B cell (primary cell): ENCODE data around the gene TAS2R14. TPM values are rescaled to one million over a fixed set of nuclear protein-coding genes. Genes with fewer than 3 reads are reported as not detected.

ENCODE experiments used
- ATAC-seq: fragments of 200-7000 bp; cut with Tn5 transposase; one replicate; pipeline ENCODE4 v1.10.0; 2021; ENCODE audit warnings: low read depth, mild to moderate bottlenecking, moderate number of reproducible peaks, moderate library complexity
- CTCF ChIA-PET: fragments of 350-600 bp; sonication (Branson Sonifier 250); formaldehyde crosslinking; loops from one replicate; lab custom pipeline; 2021; ENCODE audit warnings: antibody characterized with exemption, inconsistent platforms; lab: Charles Lee
- POLR2A ChIA-PET: fragments of 350-600 bp; sonication (Branson Sonifier 250); formaldehyde crosslinking; loops from one replicate; lab custom pipeline; 2021; ENCODE audit warnings: antibody characterized with exemption; lab: Charles Lee
- DNase-seq: peaks from one replicate; pipeline ENCODE4 v3.0.0; 2013
- H2AFZ ChIP-seq: 2 replicates; pipeline ENCODE4 v1.6.1; 2012; ENCODE audit warnings: mild to moderate bottlenecking, low read depth, low read length; ENCODE audit not compliant: insufficient read depth, poor library complexity, severe bottlenecking
- H3K27ac ChIP-seq, 2 donors: 1 replicate in 1 of 2; 2 replicates in 1 of 2; pipeline ENCODE4 v1.5.1; 2012 to 2013; ENCODE audit warnings: low read length in 2 of 2, mild to moderate bottlenecking in 2 of 2, moderate library complexity in 1 of 2
- H3K27me3 ChIP-seq, 4 experiments: fragments of 200-600 bp in 1 of 4; sonication (generic) in 1 of 4; replicated peaks in 1 of 4; 1 replicate in 2 of 4; 2 replicates in 2 of 4; pipeline versions ENCODE4 v1.6.1 to v1.7.0; 2013 to 2016; ENCODE audit warnings: low read length in 3 of 4, mild to moderate bottlenecking in 2 of 4, mixed read lengths in 1 of 4, moderate library complexity in 1 of 4; ENCODE audit not compliant: insufficient read depth in 4 of 4, control insufficient read depth in 3 of 4; ENCODE audit errors: control extremely low read depth in 1 of 4
- H3K36me3 ChIP-seq, 2 experiments: replicated peaks in 1 of 2; 1 replicate in 1 of 2; 2 replicates in 1 of 2; pipeline versions ENCODE4 v1.6.1 to v1.7.1; 2013; ENCODE audit warnings: low read length in 1 of 2; ENCODE audit not compliant: insufficient read depth in 2 of 2, control insufficient read depth in 1 of 2; ENCODE audit errors: control extremely low read depth in 1 of 2, extremely low read depth in 1 of 2
- H3K4me1 ChIP-seq, 2 donors: fragments of 200-600 bp in 1 of 2; sonication (generic) in 1 of 2; 1 replicate in 1 of 2; 2 replicates in 1 of 2; pipeline versions ENCODE4 v1.5.1 to v1.6.1; 2013 to 2017; ENCODE audit warnings: low read length in 2 of 2; ENCODE audit not compliant: control insufficient read depth in 2 of 2, insufficient read depth in 2 of 2
- H3K4me2 ChIP-seq: replicated peaks from 2 replicates; pipeline ENCODE3; 2012; ENCODE audit warnings: mild to moderate bottlenecking, low read depth, low read length; ENCODE audit not compliant: poor library complexity, severe bottlenecking
- H3K4me3 ChIP-seq, 5 experiments: fragments of 200-600 bp in 1 of 5; sonication (generic) in 1 of 5; 1 replicate in 3 of 5; 2 replicates in 2 of 5; pipeline versions ENCODE4 v1.5.1 to v1.7.0; 2011 to 2016; ENCODE audit warnings: low read length in 4 of 5, mild to moderate bottlenecking in 4 of 5, low read depth in 2 of 5, control low read depth in 1 of 5, moderate library complexity in 1 of 5; ENCODE audit not compliant: insufficient read depth in 1 of 5; ENCODE audit errors: control extremely low read depth in 1 of 5, extremely low read depth in 1 of 5
- H3K79me2 ChIP-seq: fragments of 200-600 bp; sonication (generic); one replicate; pipeline ENCODE4 v1.6.0; 2016; ENCODE audit warnings: low read length; ENCODE audit not compliant: control insufficient read depth, insufficient read depth
- H3K9ac ChIP-seq: fragments of 200-600 bp; sonication (generic); 2 replicates; pipeline ENCODE4 v1.6.1; 2017; ENCODE audit warnings: mild to moderate bottlenecking, low read length, moderate library complexity
- H3K9me3 ChIP-seq, 3 donors: one replicate each; pipeline versions ENCODE4 v1.6.1 to v1.7.1; 2013; ENCODE audit warnings: low read length in 2 of 3; ENCODE audit not compliant: control insufficient read depth in 2 of 3, insufficient read depth in 1 of 3; ENCODE audit errors: control extremely low read depth in 1 of 3
- H4K20me1 ChIP-seq: 2 replicates; pipeline ENCODE4 v1.6.0; 2012; ENCODE audit warnings: mild to moderate bottlenecking, low read length; ENCODE audit not compliant: insufficient read depth, control insufficient read depth, poor library complexity, severe bottlenecking
- H3K27ac Mint-ChIP-seq: one replicate; pipeline ENCODE4 v1.8.0; 2021; ENCODE audit warnings: mixed read lengths
- H3K27me3 Mint-ChIP-seq: one replicate; pipeline ENCODE4 v1.8.0; 2021; ENCODE audit warnings: mixed read lengths
- H3K4me1 Mint-ChIP-seq: one replicate; pipeline ENCODE4 v1.8.0; 2021; ENCODE audit warnings: mixed read lengths
- H3K4me3 Mint-ChIP-seq: one replicate; pipeline ENCODE4 v1.8.0; 2021; ENCODE audit warnings: mixed read lengths
- H3K9me3 Mint-ChIP-seq: one replicate; pipeline ENCODE4 v1.8.0; 2022; ENCODE audit warnings: mixed read lengths; ENCODE audit not compliant: insufficient read depth
- CTCF ChIP-seq: fragments of 200-600 bp; IDR thresholded peaks from one replicate; pipeline ENCODE4 v1.8.0; 2022; ENCODE audit warnings: antibody characterized with exemption, mild to moderate bottlenecking
- EZH2 ChIP-seq: IDR thresholded peaks from 2 replicates; pipeline ENCODE4 v1.6.1; 2012; ENCODE audit warnings: borderline replicate concordance, low read depth, mild to moderate bottlenecking, moderate library complexity, low read length; ENCODE audit not compliant: insufficient read depth, poor library complexity, severe bottlenecking
- WGBS: methylation state at CpG from one replicate; pipeline ENCODE4 v1.1.5; 2013; ENCODE audit warnings: missing lambda C conversion rate; ENCODE audit not compliant: insufficient coverage; 5-methylcytosine and 5-hydroxymethylcytosine counted together
- intact Hi-C: fragments of 100-400 bp; cut with micrococcal nuclease; formaldehyde crosslinking; loops from one replicate; pipeline ENCODE4 v1.10.0; 2022
- polyA minus RNA-seq: library from RNA; depleted of rRNA, polyadenylated mRNA; stranded (reverse); fragments of >200 nt; gene quantifications from 2 replicates; pipeline ENCODE4 v1.2.3, GENCODE V29; 2012
- polyA plus RNA-seq: library from polyadenylated mRNA; depleted of rRNA; stranded (reverse); fragments of >200 nt; gene quantifications from 2 replicates; pipeline ENCODE4 v1.2.3, GENCODE V29; 2012
- total RNA-seq, 2 donors: library from RNA; stranded (reverse); fragments of 120-200 nt in 1 of 2; gene quantifications; 1 replicate in 1 of 2; 2 replicates in 1 of 2; pipeline versions ENCODE4 v1.2.3 to v1.2.4, GENCODE V29; 2013 to 2022

The TAS2R14 gene
- total RNA-seq = 1.4 and 3.4 TPM in 2 replicates
- total RNA-seq (2013) = 3.4 TPM
- polyA plus RNA-seq = 2.8 and 4.3 TPM in 2 replicates
- 0.94 and 1.7 TPM in 2 replicates for polyA minus RNA-seq

GRCh38 chr12:10939163-10939562, at the start of gene TAS2R14:
Gene TAS2R14 (minus strand): TSS chr12:10939263. CDS start chr12:10939207, 56 bp downstream.
- POLR2A ChIA-PET = no interaction called here
- CTCF ChIA-PET = no interaction called here
- H3K9me3 ChIP-seq = no peaks in the 10 kb centered on the region
- H3K27me3 Mint-ChIP-seq = no peaks in the 10 kb centered on the region
- no peak within 1 kb of the TSS for H3K4me2 ChIP-seq
- H3K4me3 Mint-ChIP-seq = no peak within 1 kb of the TSS
- H3K4me3 ChIP-seq = no peak within 1 kb of the TSS
- no peak for TF ChIP-seq CTCF
- no peak for TF ChIP-seq EZH2
- no peaks in the 10 kb centered on the region for H3K9me3 Mint-ChIP-seq
- no peaks in the 10 kb centered on the region for H3K27me3 ChIP-seq
- no peak within 1 kb of the TSS for H3K27ac Mint-ChIP-seq
- H3K36me3 ChIP-seq = peaks cover 0 to 1% of the 10 kb centered on the region in 2 experiments
- no peak within 1 kb of the TSS for H2AFZ ChIP-seq
- no CpG with 5 or more reads among the region's 1 CpG for WGBS
- DNase-seq (no peak), ATAC-seq (no peak)
- no peaks in the 10 kb centered on the region for H3K4me1 Mint-ChIP-seq
- H3K79me2 ChIP-seq = no peaks in the 10 kb centered on the region
- intact Hi-C loops = no loop called here
- no peak within 1 kb of the TSS for H3K27ac ChIP-seq
- H3K4me1 ChIP-seq = no peaks in the 10 kb centered on the region
- no peaks in the 10 kb centered on the region for H4K20me1 ChIP-seq
- H3K9ac ChIP-seq = no peak within 1 kb of the TSS

GRCh38 chr12:10986812-10987211, 47.7 kb upstream of the TAS2R14 start, which contains the start of gene TAS2R50:
Gene TAS2R50 (minus strand): TSS chr12:10986912. CDS start chr12:10986860, 52 bp downstream.
- TF ChIP-seq CTCF = no peak
- TF ChIP-seq EZH2 = no peak
- H3K4me3 Mint-ChIP-seq = no peak within 1 kb of the TSS
- intact Hi-C loops = no loop called here
- H3K9me3 ChIP-seq = peaks cover 0 to 4% (median 0%) of the 10 kb centered on the region in 3 donors
- no peak within 1 kb of the TSS for H3K27ac ChIP-seq
- no peaks in the 10 kb centered on the region for H3K79me2 ChIP-seq
- no peak within 1 kb of the TSS for H3K4me2 ChIP-seq
- no peak within 1 kb of the TSS for H2AFZ ChIP-seq
- no peaks in the 10 kb centered on the region for H3K27me3 ChIP-seq
- H3K4me1 ChIP-seq = no peaks in the 10 kb centered on the region
- no peak within 1 kb of the TSS for H3K9ac ChIP-seq
- H4K20me1 ChIP-seq = no peaks in the 10 kb centered on the region
- H3K27me3 Mint-ChIP-seq = no peaks in the 10 kb centered on the region
- H3K9me3 Mint-ChIP-seq = no peaks in the 10 kb centered on the region
- peaks cover 3% of the 10 kb centered on the region for H3K4me1 Mint-ChIP-seq
- CTCF ChIA-PET = no interaction called here
- POLR2A ChIA-PET = no interaction called here
- no peak within 1 kb of the TSS for H3K4me3 ChIP-seq
- no peak for DNase-seq
- ATAC-seq = no peak
- no CpG with 5 or more reads among the region's 2 CpGs for WGBS
- no peak within 1 kb of the TSS for H3K27ac Mint-ChIP-seq
- H3K36me3 ChIP-seq = peaks cover 0 to 4% of the 10 kb centered on the region in 2 experiments
